Measurements from ENCODE around the gene TNFRSF13B. TPM values are rescaled to one million over a fixed set of nuclear protein-coding genes. Genes with fewer than 3 reads are reported as not detected.

Gene TNFRSF13B
- polyA plus RNA-seq, 4 donors = not detected

Other genes starting within 250 kb of the TNFRSF13B start
- gene MPRIP, start 70.3 kb upstream of the TNFRSF13B start, polyA plus RNA-seq (ENCODE audit: insufficient read length in 4 of 4) = 100 to 1,000 TPM; 142 to 202 (median 173) TPM
- 1 to 10 TPM; 3.3 to 5.5 (median 4.4) TPM for gene PLD6, start 234.2 kb upstream of the TNFRSF13B start, polyA plus RNA-seq (ENCODE audit: insufficient read length in 4 of 4)

All from left renal cortex interstitium (tissue), 4 donors.